ENCODE data around the gene GPATCH3.

GPATCH3 gene

DNA sequence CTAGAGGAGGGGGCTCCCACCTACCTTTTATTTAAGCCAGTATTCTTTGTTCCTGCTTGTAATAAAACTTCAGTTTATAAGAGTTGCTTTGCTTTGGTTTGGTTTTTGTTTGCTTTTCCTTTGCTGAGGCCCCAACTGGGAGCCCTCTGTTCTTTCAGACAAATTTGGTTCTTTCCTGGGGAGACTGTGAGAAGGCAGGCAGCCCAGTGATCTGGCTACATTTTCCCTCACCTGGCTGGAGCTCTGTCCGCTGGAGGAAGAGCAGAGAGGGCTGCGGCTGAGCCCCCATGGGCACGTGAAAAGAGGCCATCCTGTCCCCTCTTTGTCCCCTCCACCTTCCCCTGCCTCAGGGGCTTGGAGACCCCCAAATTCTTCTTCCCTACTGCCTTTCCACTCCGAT is 44.6 kb downstream of the GPATCH3 start:
- H3K36me3 ChIP-seq = peaks cover 41% of the 10 kb centered on the region
- H3K27me3 ChIP-seq (ENCODE audit: insufficient read depth, low read depth, severe bottlenecking) = no peaks in the 10 kb centered on the region
- no peak for DNase-seq
- no peak overlapping the region for H3K4me3 ChIP-seq (ENCODE audit: low read depth, low read length)
- peak overlapping the region; percentile 11 for H3K27ac ChIP-seq
- no peaks in the 10 kb centered on the region for H3K9me3 ChIP-seq (ENCODE audit: severe bottlenecking)
- TF ChIP-seq, protein P1, sequence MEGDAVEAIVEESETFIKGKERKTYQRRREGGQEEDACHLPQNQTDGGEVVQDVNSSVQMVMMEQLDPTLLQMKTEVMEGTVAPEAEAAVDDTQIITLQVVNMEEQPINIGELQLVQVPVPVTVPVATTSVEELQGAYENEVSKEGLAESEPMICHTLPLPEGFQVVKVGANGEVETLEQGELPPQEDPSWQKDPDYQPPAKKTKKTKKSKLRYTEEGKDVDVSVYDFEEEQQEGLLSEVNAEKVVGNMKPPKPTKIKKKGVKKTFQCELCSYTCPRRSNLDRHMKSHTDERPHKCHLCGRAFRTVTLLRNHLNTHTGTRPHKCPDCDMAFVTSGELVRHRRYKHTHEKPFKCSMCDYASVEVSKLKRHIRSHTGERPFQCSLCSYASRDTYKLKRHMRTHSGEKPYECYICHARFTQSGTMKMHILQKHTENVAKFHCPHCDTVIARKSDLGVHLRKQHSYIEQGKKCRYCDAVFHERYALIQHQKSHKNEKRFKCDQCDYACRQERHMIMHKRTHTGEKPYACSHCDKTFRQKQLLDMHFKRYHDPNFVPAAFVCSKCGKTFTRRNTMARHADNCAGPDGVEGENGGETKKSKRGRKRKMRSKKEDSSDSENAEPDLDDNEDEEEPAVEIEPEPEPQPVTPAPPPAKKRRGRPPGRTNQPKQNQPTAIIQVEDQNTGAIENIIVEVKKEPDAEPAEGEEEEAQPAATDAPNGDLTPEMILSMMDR (IDR thresholded peaks at IDR 0.05; ENCODE audit: low read depth, low read length) = no peak

DNA sequence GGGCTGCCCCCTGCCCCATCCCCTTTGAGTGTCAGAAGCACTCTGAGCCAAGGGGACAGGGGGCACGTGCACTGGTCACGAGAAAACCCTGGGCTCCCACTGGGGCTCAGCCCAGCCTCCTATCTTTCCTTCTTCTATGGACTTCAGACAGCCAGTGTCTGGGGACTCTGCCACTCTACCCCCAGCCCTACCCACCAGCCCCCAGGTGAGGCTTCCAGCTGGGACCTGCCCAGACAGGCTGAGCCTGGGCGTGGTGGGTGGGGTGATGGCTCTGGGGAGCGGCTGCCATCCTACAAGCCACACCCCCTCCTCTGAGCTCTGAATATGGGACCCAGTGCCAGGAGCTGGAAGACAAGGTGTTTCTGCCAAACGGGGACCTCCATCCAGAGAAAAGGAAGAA is 45.4 kb downstream of the GPATCH3 start:
- Histone ChIP-seq H3K27me3 (ENCODE audit: insufficient read depth, low read depth, severe bottlenecking) (no peaks in the 10 kb centered on the region), H3K9me3 (ENCODE audit: severe bottlenecking) (no peaks in the 10 kb centered on the region), H3K27ac (no peak overlapping the region), H3K4me3 (ENCODE audit: low read depth, low read length) (no peak overlapping the region), H3K36me3 (peaks cover 48% of the 10 kb centered on the region)
- no peak for DNase-seq
- TF ChIP-seq, protein P1 (IDR thresholded peaks at IDR 0.05; ENCODE audit: low read depth, low read length) = no peak

DNA sequence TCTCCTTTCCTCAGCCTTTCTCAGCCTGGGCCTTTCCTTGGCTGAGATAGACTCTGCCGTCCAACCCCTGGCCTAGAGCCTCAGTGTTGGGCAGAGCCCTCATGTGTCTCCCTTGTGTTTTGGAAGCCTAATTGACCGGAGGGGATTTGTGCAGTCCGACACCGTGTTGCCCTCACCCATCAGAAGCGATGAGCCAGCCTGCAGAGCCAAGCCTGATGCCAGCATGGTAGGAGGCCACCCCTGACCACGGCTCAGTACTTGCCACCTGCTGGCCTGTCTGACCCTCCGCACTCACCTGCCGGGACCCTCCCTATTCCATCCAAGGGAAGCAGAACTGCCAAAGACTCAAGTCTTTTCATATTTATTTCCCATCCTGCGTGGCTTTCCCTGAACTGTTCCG is 46.7 kb downstream of the GPATCH3 start:
- TF ChIP-seq, protein P1 (IDR thresholded peaks at IDR 0.05; ENCODE audit: low read depth, low read length) = no peak
- Histone ChIP-seq H3K27me3 (ENCODE audit: insufficient read depth, low read depth, severe bottlenecking) (no peaks in the 10 kb centered on the region), H3K4me3 (ENCODE audit: low read depth, low read length) (no peak overlapping the region), H3K9me3 (ENCODE audit: severe bottlenecking) (no peaks in the 10 kb centered on the region), H3K36me3 (peaks cover 57% of the 10 kb centered on the region), H3K27ac (no peak overlapping the region)
- no peak for DNase-seq

DNA sequence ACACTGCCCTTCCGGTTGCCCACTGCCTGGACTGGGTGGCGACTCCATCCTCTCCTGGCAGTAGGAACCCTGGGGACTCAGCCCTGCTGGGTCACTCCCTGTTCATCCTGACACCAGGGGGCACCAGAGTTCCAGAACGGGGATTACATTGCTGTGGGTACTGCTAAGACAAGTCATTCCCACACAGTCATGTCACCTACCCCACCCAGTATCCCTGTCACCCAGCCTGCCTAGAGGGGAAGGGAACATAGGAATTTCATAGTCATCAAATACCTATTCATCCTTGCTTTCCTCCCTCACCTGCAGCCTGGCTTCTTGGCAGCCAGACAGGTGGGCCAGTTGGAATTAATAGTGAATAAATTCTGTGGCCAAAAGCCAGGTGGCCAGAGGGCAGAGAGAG is 47.1 kb downstream of the GPATCH3 start:
- Histone ChIP-seq H3K27ac (no peak overlapping the region), H3K36me3 (peaks cover 57% of the 10 kb centered on the region), H3K27me3 (ENCODE audit: insufficient read depth, low read depth, severe bottlenecking) (no peaks in the 10 kb centered on the region), H3K4me3 (ENCODE audit: low read depth, low read length) (no peak overlapping the region), H3K9me3 (ENCODE audit: severe bottlenecking) (no peaks in the 10 kb centered on the region)
- TF ChIP-seq, protein P1 (IDR thresholded peaks at IDR 0.05; ENCODE audit: low read depth, low read length) = peak; percentile 90
- DNase-seq = peak; percentile 93

DNA sequence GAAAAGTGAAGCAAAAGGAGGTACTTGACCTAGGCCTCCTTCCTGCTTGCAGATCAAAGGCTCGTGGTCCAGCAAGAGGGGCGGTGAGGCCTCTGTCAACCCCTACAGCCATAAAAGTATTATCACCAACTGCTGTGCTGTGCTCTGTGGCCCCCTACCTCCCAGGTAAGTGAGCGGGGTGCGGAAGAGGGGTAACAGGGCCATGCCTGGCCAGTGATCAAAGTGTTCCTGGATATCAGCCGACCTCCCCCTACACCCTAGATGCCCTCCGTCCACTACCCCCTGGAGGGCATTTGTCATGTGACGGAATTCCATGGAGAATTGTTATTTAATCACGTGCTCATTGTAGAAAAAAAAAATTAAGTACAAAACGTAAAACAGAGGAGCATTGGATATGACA is 47.6 kb downstream of the GPATCH3 start:
- H3K27me3 ChIP-seq (ENCODE audit: insufficient read depth, low read depth, severe bottlenecking) = no peaks in the 10 kb centered on the region
- TF ChIP-seq, protein P1 (IDR thresholded peaks at IDR 0.05; ENCODE audit: low read depth, low read length) = no peak
- peaks cover 57% of the 10 kb centered on the region for H3K36me3 ChIP-seq
- H3K9me3 ChIP-seq (ENCODE audit: severe bottlenecking) = no peaks in the 10 kb centered on the region
- H3K27ac ChIP-seq = no peak overlapping the region
- no peak for DNase-seq
- no peak overlapping the region for H3K4me3 ChIP-seq (ENCODE audit: low read depth, low read length)

DNA sequence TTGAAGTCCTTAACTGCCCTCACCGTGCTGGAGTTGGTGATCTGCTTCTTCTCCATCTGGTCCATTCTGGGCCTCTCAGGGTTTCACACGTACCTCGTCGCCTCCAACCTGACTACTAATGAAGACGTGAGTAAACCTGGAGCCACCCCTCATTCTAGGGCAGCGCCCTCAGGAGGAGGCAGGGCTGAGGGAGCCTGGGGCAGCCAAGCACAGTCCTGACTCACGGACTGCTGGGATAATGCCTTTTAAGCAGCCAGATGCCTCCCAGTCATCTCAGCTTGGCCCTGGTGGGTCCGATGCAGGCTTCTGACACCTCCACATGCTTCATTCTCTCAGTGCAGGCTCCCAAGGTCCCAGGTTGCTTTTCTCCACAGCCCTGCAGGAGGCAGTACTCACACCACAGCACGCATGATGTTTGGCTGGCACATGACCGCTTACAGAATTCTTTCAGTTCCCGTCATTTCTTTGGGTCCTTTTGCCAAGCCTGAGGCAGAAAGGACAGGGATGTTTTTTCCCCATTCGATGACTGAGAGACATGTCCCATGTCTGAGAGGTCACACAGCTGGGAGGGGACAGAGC is 49.1 kb downstream of the GPATCH3 start:
- no peak overlapping the region for H3K27ac ChIP-seq
- no peak overlapping the region for H3K4me3 ChIP-seq (ENCODE audit: low read depth, low read length)
- H3K36me3 ChIP-seq = peaks cover 62% of the 10 kb centered on the region
- no peaks in the 10 kb centered on the region for H3K27me3 ChIP-seq (ENCODE audit: insufficient read depth, low read depth, severe bottlenecking)
- TF ChIP-seq, protein P1 (IDR thresholded peaks at IDR 0.05; ENCODE audit: low read depth, low read length) = peak; percentile 56
- no peaks in the 10 kb centered on the region for H3K9me3 ChIP-seq (ENCODE audit: severe bottlenecking)
- DNase-seq = peak; percentile 26
